Measurements from ENCODE around the gene PELI3.

- no peak for TF ChIP-seq CTCF (IDR thresholded peaks at IDR 0.05)
- no peak for TF ChIP-seq POLR2AphosphoS5 (IDR thresholded peaks at IDR 0.05)
- no peak for TF ChIP-seq POLR2A (IDR thresholded peaks at IDR 0.05)
Measured at GRCh38 chr11:66467756-66468155, 1.1 kb downstream of the PELI3 start.
